SU-DHL-6 (cell line): ENCODE measurements around the gene HOXC11.

Source experiments
- H2AFZ ChIP-seq: fragments of 200-600 bp; sonication (generic); 2 replicates; pipeline ENCODE4 v1.6.1; 2014; ENCODE audit warnings: low read depth, mild to moderate bottlenecking, moderate library complexity, mixed read lengths, antibody characterized with exemption, low read length; ENCODE audit not compliant: severe bottlenecking
- H3F3A ChIP-seq: fragments of 200-600 bp; shearing (Covaris generic); 2 replicates; pipeline ENCODE4 v1.6.0; 2016; ENCODE audit warnings: antibody characterized with exemption, mild to moderate bottlenecking; ENCODE audit not compliant: insufficient read depth
- H3K27ac ChIP-seq: fragments of 200-600 bp; sonication (generic); 2 replicates; pipeline ENCODE4 v1.5.1; 2016; ENCODE audit warnings: low read depth, mild to moderate bottlenecking, low read length, moderate library complexity, mixed read lengths
- H3K27me3 ChIP-seq: fragments of 200-600 bp; sonication (generic), shearing (Covaris generic); 2 replicates; pipeline ENCODE4 v1.6.0; 2014; ENCODE audit warnings: mild to moderate bottlenecking, low read length
- H3K36me3 ChIP-seq: fragments of 200-600 bp; sonication (generic); 2 replicates; pipeline ENCODE4 v1.6.1; 2014; ENCODE audit warnings: mild to moderate bottlenecking, low read length, mixed read lengths
- H3K4me2 ChIP-seq: fragments of 300-600, 200-600 bp; shearing (Covaris generic), sonication (generic); 2 replicates; pipeline ENCODE4 v1.6.0; 2014; ENCODE audit warnings: low read length, low read depth, mild to moderate bottlenecking; ENCODE audit not compliant: poor library complexity, severe bottlenecking
- H3K4me3 ChIP-seq: fragments of 200-600 bp; sonication (generic); 2 replicates; pipeline ENCODE4 v1.5.1; 2014; ENCODE audit warnings: antibody characterized with exemption, low read length, mild to moderate bottlenecking, mixed read lengths; ENCODE audit not compliant: insufficient read depth, poor library complexity, severe bottlenecking
- H3K79me2 ChIP-seq: fragments of 200-600 bp; sonication (generic); 2 replicates; pipeline ENCODE4 v1.6.1; 2014; ENCODE audit warnings: mild to moderate bottlenecking, low read length, moderate library complexity; ENCODE audit not compliant: insufficient read depth
- H3K9ac ChIP-seq: fragments of 200-600 bp; sonication (generic); 2 replicates; pipeline ENCODE4 v1.7.0; 2014; ENCODE audit warnings: mild to moderate bottlenecking, low read length
- H3K9me2 ChIP-seq: fragments of 200-600 bp; sonication (generic); replicated peaks from 2 replicates; pipeline ENCODE4 v1.6.1; 2014; ENCODE audit warnings: low read length; ENCODE audit not compliant: insufficient read depth
- H3K9me3 ChIP-seq: fragments of 200-600 bp; sonication (generic); 2 replicates; pipeline ENCODE4 v1.6.1; 2014; ENCODE audit warnings: low read length, mixed read lengths; ENCODE audit not compliant: insufficient read depth
- H4K20me1 ChIP-seq: fragments of 200-600 bp; sonication (generic); 2 replicates; pipeline ENCODE4 v1.6.1; 2014; ENCODE audit warnings: low read depth, mild to moderate bottlenecking, antibody characterized with exemption, low read length, moderate library complexity, mixed read lengths
- CTCF ChIP-seq: fragments of 200-600 bp; sonication (generic); IDR thresholded peaks from one replicate; pipeline ENCODE4 v1.5.1; 2017; ENCODE audit warnings: antibody characterized with exemption, mild to moderate bottlenecking, low read length, moderate library complexity; ENCODE audit not compliant: insufficient read depth, poor library complexity, severe bottlenecking
- EZH2phosphoT487 ChIP-seq: fragments of 200-600 bp; sonication (generic), shearing (Covaris generic); conservative IDR thresholded peaks from 2 replicates; pipeline ENCODE4 v1.6.1; 2018; ENCODE audit warnings: mild to moderate bottlenecking, antibody characterized with exemption, low read length, moderate library complexity, mixed read lengths

HOXC11 gene

GRCh38 chr12:53994264-53995001 is 21.5 kb downstream of the HOXC11 start:
- H3K36me3 ChIP-seq = no peaks in the 10 kb centered on the region

GRCh38 chr12:53995002-53995377 is 22.1 kb downstream of the HOXC11 start:
- no peak for TF ChIP-seq EZH2phosphoT487
- H3K4me3 ChIP-seq = no peak overlapping the region
- no peaks in the 10 kb centered on the region for H3K79me2 ChIP-seq
- H3K27ac ChIP-seq = no peak overlapping the region
- no peak overlapping the region for H3K4me2 ChIP-seq
- H3K9me2 ChIP-seq = no peaks in the 10 kb centered on the region
- H3K9ac ChIP-seq = no peak overlapping the region
- no peaks in the 10 kb centered on the region for H3K9me3 ChIP-seq
- no peaks in the 10 kb centered on the region for H4K20me1 ChIP-seq
- no peaks in the 10 kb centered on the region for H3K36me3 ChIP-seq
- no peak overlapping the region for H2AFZ ChIP-seq
- H3K27me3 ChIP-seq = no peaks in the 10 kb centered on the region
- no peaks in the 10 kb centered on the region for H3F3A ChIP-seq

More at GRCh38 chr12:53994264-53995001, 21.5 kb downstream of the HOXC11 start:
- Histone ChIP-seq H3K27me3 (no peaks in the 10 kb centered on the region), H3K9me2 (no peaks in the 10 kb centered on the region), H2AFZ (no peak overlapping the region), H3K9me3 (no peaks in the 10 kb centered on the region), H3K79me2 (no peaks in the 10 kb centered on the region), H3F3A (no peaks in the 10 kb centered on the region), H4K20me1 (no peaks in the 10 kb centered on the region), H3K9ac (no peak overlapping the region), H3K27ac (no peak overlapping the region), H3K4me2 (no peak overlapping the region), H3K4me3 (no peak overlapping the region)
- no peak for TF ChIP-seq CTCF
- TF ChIP-seq EZH2phosphoT487 = no peak

GRCh38 chr12:53995378-53996239 is 22.7 kb downstream of the HOXC11 start:
- H3K27ac ChIP-seq = no peak overlapping the region
- no peaks in the 10 kb centered on the region for H3K9me2 ChIP-seq
- H4K20me1 ChIP-seq = no peaks in the 10 kb centered on the region
- H3K27me3 ChIP-seq = no peaks in the 10 kb centered on the region
- no peak for TF ChIP-seq EZH2phosphoT487
- TF ChIP-seq CTCF = no peak
- H3F3A ChIP-seq = no peaks in the 10 kb centered on the region
- H2AFZ ChIP-seq = no peak overlapping the region
- no peaks in the 10 kb centered on the region for H3K36me3 ChIP-seq
- no peak overlapping the region for H3K4me2 ChIP-seq
- H3K4me3 ChIP-seq = no peak overlapping the region
- H3K9me3 ChIP-seq = no peaks in the 10 kb centered on the region
- H3K79me2 ChIP-seq = no peaks in the 10 kb centered on the region
- no peak overlapping the region for H3K9ac ChIP-seq
